ENCODE measurements around the gene CADPS. TPM values are rescaled to one million over a fixed set of nuclear protein-coding genes. Genes with fewer than 3 reads are reported as not detected.

The CADPS gene
- total RNA-seq, 2 donors from 2014 or later: 11.7 to 20.8 TPM

DNA sequence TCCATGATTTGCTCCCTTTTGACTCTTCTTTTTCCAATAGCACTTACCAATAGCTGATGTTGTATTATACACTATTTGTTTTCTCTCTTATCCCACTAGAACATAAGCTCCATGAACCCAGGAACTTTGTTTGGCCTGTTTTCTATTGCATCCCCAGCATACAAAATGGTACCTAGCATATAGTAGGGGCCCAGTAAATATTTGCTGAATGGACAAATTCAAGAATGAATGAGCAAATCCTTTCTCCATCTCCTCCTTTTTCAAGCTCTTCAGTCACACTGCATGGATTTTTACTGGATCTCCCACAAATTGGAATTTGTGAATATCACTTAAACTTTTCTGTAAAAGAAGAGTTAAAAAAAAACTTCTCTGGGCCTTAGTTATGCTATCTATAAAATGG, 435.2 kb downstream of the CADPS start:
- H3K27ac Mint-ChIP-seq: no peak overlapping the region
- no peaks in the 10 kb centered on the region for H3K9me3 ChIP-seq (ENCODE audit: control insufficient read depth, low read length)
- H3K9ac ChIP-seq (ENCODE audit: extremely low read depth, low read length, poor library complexity, severe bottlenecking): no peak overlapping the region
- peaks cover 10% of the 10 kb centered on the region for H3K36me3 Mint-ChIP-seq (ENCODE audit: low read depth)
- no peak overlapping the region for H3K4me3 Mint-ChIP-seq
- peaks cover 2% of the 10 kb centered on the region for H3K27me3 Mint-ChIP-seq (ENCODE audit: insufficient read depth)
- no peak for DNase-seq
- no peak overlapping the region for H3K4me3 ChIP-seq (ENCODE audit: low read length)
- H3K36me3 ChIP-seq (ENCODE audit: control insufficient read depth, insufficient read depth, low read length): peaks cover 4% of the 10 kb centered on the region
- no peaks in the 10 kb centered on the region for H3K27me3 ChIP-seq (ENCODE audit: control insufficient read depth, insufficient read depth, low read length, poor library complexity, severe bottlenecking)
- TF ChIP-seq CTCF (conservative IDR thresholded peaks at IDR 0.05): no peak
- H3K4me1 ChIP-seq (ENCODE audit: control insufficient read depth, insufficient read depth, low read length): no peaks in the 10 kb centered on the region
- no peaks in the 10 kb centered on the region for H3K9me3 Mint-ChIP-seq
- H3K4me1 Mint-ChIP-seq: peaks cover 18% of the 10 kb centered on the region
- no peak overlapping the region for H3K27ac ChIP-seq (ENCODE audit: low read depth, low read length)

DNA sequence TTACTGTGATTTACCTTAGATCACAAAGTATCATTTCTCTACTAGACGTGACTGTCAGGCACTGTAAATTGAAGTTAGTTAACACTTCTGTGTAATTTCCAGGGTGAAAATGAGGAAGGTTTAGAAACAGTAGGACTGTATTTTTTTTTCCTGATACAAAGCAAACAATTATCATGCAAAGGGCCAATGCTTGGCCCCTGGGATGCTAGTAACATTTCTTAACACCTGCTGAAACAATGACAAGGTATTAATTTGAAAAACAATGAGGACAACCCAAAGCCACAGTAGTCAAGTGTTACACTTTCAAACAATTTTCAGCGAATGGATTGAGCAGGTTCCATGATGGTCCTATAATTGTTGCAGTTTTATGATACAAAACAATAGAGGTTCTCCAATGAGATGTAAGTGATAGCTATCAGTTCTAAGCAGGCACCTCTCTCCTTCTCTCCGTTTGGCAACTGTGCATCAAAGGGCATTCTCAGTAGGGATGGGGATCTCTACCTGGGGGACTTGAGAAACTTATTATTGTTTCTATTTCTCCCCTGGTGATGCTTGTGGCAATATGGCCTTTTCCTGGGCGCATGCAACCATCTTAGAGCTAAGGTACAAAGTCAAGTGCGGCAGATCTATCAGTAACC, 435.9 kb downstream of the CADPS start:
- TF ChIP-seq CTCF (conservative IDR thresholded peaks at IDR 0.05): no peak
- H3K27ac ChIP-seq (ENCODE audit: low read depth, low read length): no peak overlapping the region
- Mint-ChIP-seq H3K4me1 (peaks cover 24% of the 10 kb centered on the region), H3K27ac (no peak overlapping the region), H3K27me3 (ENCODE audit: insufficient read depth) (peaks cover 2% of the 10 kb centered on the region), H3K4me3 (no peak overlapping the region), H3K9me3 (no peaks in the 10 kb centered on the region), H3K36me3 (ENCODE audit: low read depth) (peaks cover 10% of the 10 kb centered on the region)
- WGBS, 2 experiments (ENCODE audit: insufficient coverage in 1 of 2, insufficient read length in 1 of 2): 45 to 56% methylated on average over 3 to 5 of the region's 5 CpGs
- H3K4me3 ChIP-seq (ENCODE audit: low read length): no peak overlapping the region
- no peak for DNase-seq
- H3K9me3 ChIP-seq (ENCODE audit: control insufficient read depth, low read length): no peaks in the 10 kb centered on the region
- no peaks in the 10 kb centered on the region for H3K27me3 ChIP-seq (ENCODE audit: control insufficient read depth, insufficient read depth, low read length, poor library complexity, severe bottlenecking)
- no peak overlapping the region for H3K9ac ChIP-seq (ENCODE audit: extremely low read depth, low read length, poor library complexity, severe bottlenecking)
- H3K4me1 ChIP-seq (ENCODE audit: control insufficient read depth, insufficient read depth, low read length): no peaks in the 10 kb centered on the region
- peaks cover 4% of the 10 kb centered on the region for H3K36me3 ChIP-seq (ENCODE audit: control insufficient read depth, insufficient read depth, low read length)

DNA sequence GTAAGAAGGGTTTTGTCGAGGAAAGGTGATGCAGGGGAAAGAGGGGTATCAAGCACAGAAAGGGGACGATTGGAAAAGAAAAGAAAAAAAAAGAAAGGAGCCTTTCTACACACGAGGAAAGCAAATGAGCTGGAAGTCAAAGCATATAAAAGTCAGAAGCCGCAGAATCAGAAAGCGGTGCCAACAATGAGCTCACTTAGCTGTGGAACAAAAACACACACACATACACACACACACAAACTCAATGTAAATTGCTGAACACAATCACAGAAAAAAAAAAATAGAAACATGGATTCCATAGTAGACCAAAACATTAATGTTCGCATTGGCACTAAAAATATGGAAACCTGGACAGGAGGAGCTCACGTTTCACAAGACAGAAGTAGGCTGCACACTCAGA, 438.4 kb downstream of the CADPS start:
- no peaks in the 10 kb centered on the region for H3K9me3 ChIP-seq (ENCODE audit: control insufficient read depth, low read length)
- H3K4me1 ChIP-seq (ENCODE audit: control insufficient read depth, insufficient read depth, low read length): no peaks in the 10 kb centered on the region
- peaks cover 24% of the 10 kb centered on the region for H3K4me1 Mint-ChIP-seq
- H3K36me3 ChIP-seq (ENCODE audit: control insufficient read depth, insufficient read depth, low read length): no peaks in the 10 kb centered on the region
- H3K36me3 Mint-ChIP-seq (ENCODE audit: low read depth): no peaks in the 10 kb centered on the region
- H3K4me3 Mint-ChIP-seq: no peak overlapping the region
- no peak overlapping the region for H3K9ac ChIP-seq (ENCODE audit: extremely low read depth, low read length, poor library complexity, severe bottlenecking)
- H3K27me3 ChIP-seq (ENCODE audit: control insufficient read depth, insufficient read depth, low read length, poor library complexity, severe bottlenecking): no peaks in the 10 kb centered on the region
- H3K9me3 Mint-ChIP-seq: no peaks in the 10 kb centered on the region
- WGBS, 2 experiments (ENCODE audit: insufficient coverage in 1 of 2, insufficient read length in 1 of 2): 86 to 92% methylated on average over 5 to 7 of the region's 7 CpGs
- DNase-seq: no peak
- peaks cover 2% of the 10 kb centered on the region for H3K27me3 Mint-ChIP-seq (ENCODE audit: insufficient read depth)
- no peak overlapping the region for H3K4me3 ChIP-seq (ENCODE audit: low read length)
- no peak overlapping the region for H3K27ac ChIP-seq (ENCODE audit: low read depth, low read length)
- no peak overlapping the region for H3K27ac Mint-ChIP-seq
- no peak for TF ChIP-seq CTCF (conservative IDR thresholded peaks at IDR 0.05)

All from endodermal cell (in vitro differentiated cells).